ENCODE data around the gene RGS14.

The RGS14 gene, protein sequence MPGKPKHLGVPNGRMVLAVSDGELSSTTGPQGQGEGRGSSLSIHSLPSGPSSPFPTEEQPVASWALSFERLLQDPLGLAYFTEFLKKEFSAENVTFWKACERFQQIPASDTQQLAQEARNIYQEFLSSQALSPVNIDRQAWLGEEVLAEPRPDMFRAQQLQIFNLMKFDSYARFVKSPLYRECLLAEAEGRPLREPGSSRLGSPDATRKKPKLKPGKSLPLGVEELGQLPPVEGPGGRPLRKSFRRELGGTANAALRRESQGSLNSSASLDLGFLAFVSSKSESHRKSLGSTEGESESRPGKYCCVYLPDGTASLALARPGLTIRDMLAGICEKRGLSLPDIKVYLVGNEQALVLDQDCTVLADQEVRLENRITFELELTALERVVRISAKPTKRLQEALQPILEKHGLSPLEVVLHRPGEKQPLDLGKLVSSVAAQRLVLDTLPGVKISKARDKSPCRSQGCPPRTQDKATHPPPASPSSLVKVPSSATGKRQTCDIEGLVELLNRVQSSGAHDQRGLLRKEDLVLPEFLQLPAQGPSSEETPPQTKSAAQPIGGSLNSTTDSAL

DNA sequence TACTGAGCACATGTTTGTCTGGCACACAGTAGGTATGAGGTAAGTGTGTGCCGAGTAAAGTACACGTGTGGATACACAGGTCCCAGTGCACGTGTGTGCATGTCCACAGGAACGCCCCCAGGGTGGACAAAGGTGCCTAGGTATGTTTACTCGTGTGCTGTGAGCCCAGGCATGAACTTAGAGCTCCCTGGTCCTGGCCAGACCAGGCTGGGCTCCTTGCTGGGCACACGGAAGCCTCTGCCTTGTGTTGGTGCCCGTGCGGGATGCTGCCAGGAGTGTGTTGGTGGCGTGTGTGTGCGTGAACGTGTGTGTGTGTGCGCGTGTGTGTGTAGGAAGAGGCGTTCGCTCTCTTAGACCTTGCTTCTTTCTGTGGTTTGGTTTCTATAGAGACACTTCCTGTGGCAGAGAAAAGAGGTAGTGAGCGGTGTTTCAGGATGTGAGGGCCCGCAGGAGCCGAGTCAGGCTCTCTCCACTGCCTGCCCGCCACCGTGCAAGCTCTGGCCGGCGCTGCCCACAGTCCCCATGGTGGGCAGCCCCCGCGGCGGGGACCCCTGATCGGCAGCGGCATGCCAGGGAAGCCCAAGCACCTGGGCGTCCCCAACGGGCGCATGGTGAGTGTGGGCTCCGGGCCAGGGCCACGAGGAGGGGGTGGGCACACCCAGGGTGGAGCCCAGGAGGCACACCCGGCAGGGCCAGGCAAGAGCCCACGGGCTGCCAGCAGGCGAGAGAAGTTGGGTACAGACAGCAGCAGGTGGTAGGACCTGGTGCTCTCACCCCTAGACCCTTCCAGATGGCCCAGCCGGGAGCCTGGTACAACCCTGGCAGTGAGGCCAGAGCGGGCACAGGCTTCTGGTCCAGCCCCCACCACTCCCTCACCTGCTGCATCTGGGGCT, at the start of gene RGS14:
Gene RGS14 (plus strand): TSS at position 466 of the 893 bp plus-strand sequence. CDS start 101 bp downstream, at position 567.
- peaks cover 13% of the 10 kb centered on the region for H3K79me2 ChIP-seq (ENCODE audit: control insufficient read depth, low read length)
- no peaks in the 10 kb centered on the region for H3K9me2 ChIP-seq (replicated peaks; ENCODE audit: control insufficient read depth, low read length)
- peaks cover 4% of the 10 kb centered on the region; the same call in 1 of the 2 replicates for H3K9me3 ChIP-seq (ENCODE audit: control insufficient read depth, insufficient read depth, low read length)
- peaks cover 64% of the 10 kb centered on the region for H3K4me1 ChIP-seq (ENCODE audit: control insufficient read depth, low read length)
- H3K27ac ChIP-seq (ENCODE audit: low read depth, low read length) = peak within 1 kb of the TSS; percentile 65
- H3K36me3 ChIP-seq (ENCODE audit: control insufficient read depth, low read length) = no peaks in the 10 kb centered on the region
- no peaks in the 10 kb centered on the region for H3K27me3 ChIP-seq (ENCODE audit: control insufficient read depth, low read length)
- H4K20me1 ChIP-seq (ENCODE audit: control insufficient read depth, insufficient read depth, low read depth, low read length) = no peaks in the 10 kb centered on the region
- H3K4me3 ChIP-seq (ENCODE audit: low read length) = peak within 1 kb of the TSS; percentile 91
- TF ChIP-seq EZH2phosphoT487 (IDR thresholded peaks at IDR 0.05; ENCODE audit: borderline replicate concordance, low read length) = no peak
- TF ChIP-seq, protein P1, sequence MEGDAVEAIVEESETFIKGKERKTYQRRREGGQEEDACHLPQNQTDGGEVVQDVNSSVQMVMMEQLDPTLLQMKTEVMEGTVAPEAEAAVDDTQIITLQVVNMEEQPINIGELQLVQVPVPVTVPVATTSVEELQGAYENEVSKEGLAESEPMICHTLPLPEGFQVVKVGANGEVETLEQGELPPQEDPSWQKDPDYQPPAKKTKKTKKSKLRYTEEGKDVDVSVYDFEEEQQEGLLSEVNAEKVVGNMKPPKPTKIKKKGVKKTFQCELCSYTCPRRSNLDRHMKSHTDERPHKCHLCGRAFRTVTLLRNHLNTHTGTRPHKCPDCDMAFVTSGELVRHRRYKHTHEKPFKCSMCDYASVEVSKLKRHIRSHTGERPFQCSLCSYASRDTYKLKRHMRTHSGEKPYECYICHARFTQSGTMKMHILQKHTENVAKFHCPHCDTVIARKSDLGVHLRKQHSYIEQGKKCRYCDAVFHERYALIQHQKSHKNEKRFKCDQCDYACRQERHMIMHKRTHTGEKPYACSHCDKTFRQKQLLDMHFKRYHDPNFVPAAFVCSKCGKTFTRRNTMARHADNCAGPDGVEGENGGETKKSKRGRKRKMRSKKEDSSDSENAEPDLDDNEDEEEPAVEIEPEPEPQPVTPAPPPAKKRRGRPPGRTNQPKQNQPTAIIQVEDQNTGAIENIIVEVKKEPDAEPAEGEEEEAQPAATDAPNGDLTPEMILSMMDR (IDR thresholded peaks at IDR 0.05; ENCODE audit: low read depth, low read length, poor library complexity, severe bottlenecking) = no peak
- H3K4me2 ChIP-seq (ENCODE audit: low read length) = peak within 1 kb of the TSS; percentile 90
- H3F3A ChIP-seq (ENCODE audit: control insufficient read depth, insufficient read depth) = peaks cover 8% of the 10 kb centered on the region

DNA sequence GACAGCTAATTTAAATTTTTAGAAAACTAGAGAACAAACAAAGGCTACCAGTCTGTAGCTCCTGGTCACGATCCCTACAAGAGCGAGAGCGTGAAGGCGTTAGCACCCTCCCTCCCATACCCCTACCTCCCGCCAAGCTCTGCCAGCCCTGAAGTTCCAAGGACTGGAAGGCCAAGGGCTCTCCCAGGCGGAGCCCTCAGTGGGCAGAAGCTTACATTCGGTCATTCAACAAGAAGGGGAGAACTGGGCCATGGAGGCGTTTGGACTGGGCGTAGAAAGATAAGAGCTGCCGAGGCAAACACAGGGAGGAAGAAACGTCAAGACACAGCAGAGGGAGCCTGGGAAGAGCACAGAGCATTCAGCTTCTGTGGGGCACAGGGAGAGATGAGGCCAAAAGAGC, 49.0 kb upstream of the RGS14 start:
- Histone ChIP-seq H3K79me2 (ENCODE audit: control insufficient read depth, low read length) (peaks cover 58% of the 10 kb centered on the region), H3K4me1 (ENCODE audit: control insufficient read depth, low read length) (peaks cover 73% of the 10 kb centered on the region), H3K27ac (ENCODE audit: low read depth, low read length) (peak overlapping the region; percentile 49), H3K9me3 (ENCODE audit: control insufficient read depth, insufficient read depth, low read length) (no peaks in the 10 kb centered on the region), H4K20me1 (ENCODE audit: control insufficient read depth, insufficient read depth, low read depth, low read length) (peaks cover 21% of the 10 kb centered on the region), H3K36me3 (ENCODE audit: control insufficient read depth, low read length) (peaks cover 77% of the 10 kb centered on the region), H3K9me2 (replicated peaks; ENCODE audit: control insufficient read depth, low read length) (no peaks in the 10 kb centered on the region), H3K4me2 (ENCODE audit: low read length) (peak overlapping the region; percentile 94), H3F3A (ENCODE audit: control insufficient read depth, insufficient read depth) (peaks cover 16% of the 10 kb centered on the region), H3K4me3 (ENCODE audit: low read length) (no peak overlapping the region), H3K27me3 (ENCODE audit: control insufficient read depth, low read length) (no peaks in the 10 kb centered on the region)
- no peak for TF ChIP-seq EZH2phosphoT487 (IDR thresholded peaks at IDR 0.05; ENCODE audit: borderline replicate concordance, low read length)
- TF ChIP-seq, protein P1 (IDR thresholded peaks at IDR 0.05; ENCODE audit: low read depth, low read length, poor library complexity, severe bottlenecking) = no peak

DNA sequence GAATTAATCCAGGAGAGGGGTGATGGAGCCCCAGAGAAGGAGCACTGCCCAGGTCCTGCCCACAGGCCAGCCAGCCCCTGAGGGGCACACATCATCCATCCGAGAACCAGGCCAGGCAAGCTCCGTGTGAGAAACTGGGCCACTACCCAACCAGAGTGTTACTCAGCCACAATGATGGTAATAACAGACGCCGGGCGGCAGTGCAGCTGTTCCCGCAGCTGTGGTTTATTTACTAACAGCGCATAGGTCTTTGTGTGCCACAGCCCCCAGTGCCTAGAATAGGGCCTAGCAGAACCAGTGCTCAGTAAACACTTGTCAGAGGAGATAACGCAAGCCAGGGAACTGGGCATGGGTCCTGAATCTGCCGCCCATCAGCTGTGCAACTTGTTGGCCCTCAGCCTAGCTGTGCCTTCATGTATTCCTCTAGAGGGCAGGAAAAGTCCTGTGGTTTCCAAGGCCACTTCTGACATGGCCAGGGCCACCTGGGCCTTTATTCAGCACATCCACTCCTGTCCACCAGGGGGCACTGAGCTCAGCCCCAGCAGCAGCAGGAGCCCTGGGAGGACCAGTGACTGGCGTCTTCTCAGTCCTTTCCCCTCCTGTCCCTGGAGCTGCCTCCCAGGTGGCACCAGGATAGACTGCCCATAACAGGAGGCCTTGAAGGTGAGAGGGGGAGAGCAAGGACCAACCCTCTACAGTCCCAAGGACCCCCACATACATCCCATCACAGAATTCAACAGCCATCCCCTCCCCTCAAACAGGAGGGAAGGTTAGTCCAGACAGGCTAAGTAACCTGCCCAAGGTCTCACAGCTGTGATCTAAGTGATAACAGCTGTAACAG, 48.2 kb upstream of the RGS14 start:
- TF ChIP-seq, protein P1 (IDR thresholded peaks at IDR 0.05; ENCODE audit: low read depth, low read length, poor library complexity, severe bottlenecking) = peak; percentile 98
- TF ChIP-seq EZH2phosphoT487 (IDR thresholded peaks at IDR 0.05; ENCODE audit: borderline replicate concordance, low read length) = no peak

More for the DNA sequence above, 48.2 kb upstream of the RGS14 start:
- Histone ChIP-seq H3K36me3 (ENCODE audit: control insufficient read depth, low read length) (peaks cover 69% of the 10 kb centered on the region), H3K79me2 (ENCODE audit: control insufficient read depth, low read length) (peaks cover 50% of the 10 kb centered on the region), H3K4me1 (ENCODE audit: control insufficient read depth, low read length) (peaks cover 73% of the 10 kb centered on the region), H3K27ac (ENCODE audit: low read depth, low read length) (peak overlapping the region; percentile 49), H3K9me2 (replicated peaks; ENCODE audit: control insufficient read depth, low read length) (no peaks in the 10 kb centered on the region), H3F3A (ENCODE audit: control insufficient read depth, insufficient read depth) (peaks cover 16% of the 10 kb centered on the region), H3K4me3 (ENCODE audit: low read length) (peak overlapping the region; percentile 83), H4K20me1 (ENCODE audit: control insufficient read depth, insufficient read depth, low read depth, low read length) (peaks cover 21% of the 10 kb centered on the region), H3K9me3 (ENCODE audit: control insufficient read depth, insufficient read depth, low read length) (no peaks in the 10 kb centered on the region), H3K27me3 (ENCODE audit: control insufficient read depth, low read length) (no peaks in the 10 kb centered on the region), H3K4me2 (ENCODE audit: low read length) (peak overlapping the region; percentile 94)

Data from DOHH2 (cell line).